ENCODE results near the gene MGMT.

The MGMT gene

GRCh38 chr10:129659508-129660268 is 192.6 kb downstream of the MGMT start:
- no peak for DNase-seq

GRCh38 chr10:129660569-129660968 is 193.5 kb downstream of the MGMT start:
- DNase-seq, result no peak

GRCh38 chr10:129662426-129662825 is 195.4 kb downstream of the MGMT start:
- no peak for DNase-seq

- no peak for DNase-seq
Measured at GRCh38 chr10:129670124-129670523, 203.1 kb downstream of the MGMT start.

GRCh38 chr10:129673292-129673691 is 206.3 kb downstream of the MGMT start:
- DNase-seq, result no peak

GRCh38 chr10:129675027-129675769 is 208.2 kb downstream of the MGMT start:
- no peak for DNase-seq

GRCh38 chr10:129676014-129676413 is 209.0 kb downstream of the MGMT start:
- no peak for DNase-seq

- DNase-seq, result no peak
Measured at GRCh38 chr10:129677377-129677927, 210.4 kb downstream of the MGMT start.

- no peak for DNase-seq
Measured at GRCh38 chr10:129678186-129678585, 211.1 kb downstream of the MGMT start.

GRCh38 chr10:129679207-129679606 is 212.2 kb downstream of the MGMT start:
- DNase-seq, result no peak

GRCh38 chr10:129680661-129681344 is 213.8 kb downstream of the MGMT start:
- no peak for DNase-seq

- DNase-seq, result no peak
Measured at GRCh38 chr10:129681856-129682255, 214.8 kb downstream of the MGMT start.

GRCh38 chr10:129683519-129683918 is 216.5 kb downstream of the MGMT start:
- no peak for DNase-seq

GRCh38 chr10:129683920-129684319 is 216.9 kb downstream of the MGMT start:
- no peak for DNase-seq

- DNase-seq, result no peak
Measured at GRCh38 chr10:129685271-129685670, 218.2 kb downstream of the MGMT start.

- DNase-seq, result no peak
Measured at GRCh38 chr10:129689671-129690071, 222.6 kb downstream of the MGMT start.

GRCh38 chr10:129690248-129691070 is 223.4 kb downstream of the MGMT start:
- no peak for DNase-seq

GRCh38 chr10:129692695-129693094 is 225.7 kb downstream of the MGMT start:
- DNase-seq, result no peak

- DNase-seq, result no peak
Measured at GRCh38 chr10:129693382-129693781, 226.3 kb downstream of the MGMT start.

GRCh38 chr10:129694184-129694583 is 227.1 kb downstream of the MGMT start:
- no peak for DNase-seq

GRCh38 chr10:129694691-129695243 is 227.7 kb downstream of the MGMT start:
- DNase-seq, result no peak

GRCh38 chr10:129695671-129696070 is 228.6 kb downstream of the MGMT start:
- DNase-seq, result no peak

Data from NCI-H1436 (cell line).